Esophagus (tissue), 2 donors: ENCODE data around the gene CARD10. TPM values are rescaled to one million over a fixed set of nuclear protein-coding genes. Genes with fewer than 3 reads are reported as not detected.
"Not testable (repeated sequence)": the region's sequence is repeated elsewhere in the genome, so short reads cannot be mapped to it uniquely, and the experiment has no call there.

Source experiments
- H3K27ac ChIP-seq, 2 donors: one replicate each; pipeline ENCODE4 v1.5.1; 2013; ENCODE audit warnings: low read depth in 2 of 2, mild to moderate bottlenecking in 2 of 2, inconsistent platforms in 1 of 2, low read length in 1 of 2, moderate library complexity in 1 of 2
- H3K27me3 ChIP-seq, 2 donors: one replicate each; pipeline ENCODE4 v1.6.1; 2013; ENCODE audit warnings: low read length in 2 of 2, control low read depth in 1 of 2, mild to moderate bottlenecking in 1 of 2; ENCODE audit not compliant: insufficient read depth in 2 of 2, control insufficient read depth in 1 of 2
- H3K36me3 ChIP-seq, 2 donors: one replicate each; pipeline ENCODE4 v1.6.1; 2013; ENCODE audit warnings: low read length in 1 of 2; ENCODE audit not compliant: control insufficient read depth in 2 of 2, insufficient read depth in 2 of 2
- H3K4me1 ChIP-seq, 2 donors: one replicate each; pipeline ENCODE4 v1.6.1; 2013; ENCODE audit warnings: low read length in 1 of 2; ENCODE audit not compliant: control insufficient read depth in 2 of 2, insufficient read depth in 2 of 2
- H3K4me3 ChIP-seq, 2 donors: one replicate each; pipeline ENCODE4 v1.5.1; 2013; ENCODE audit warnings: low read length in 2 of 2, mild to moderate bottlenecking in 2 of 2, low read depth in 1 of 2, moderate library complexity in 1 of 2
- H3K9me3 ChIP-seq, 2 donors: one replicate each; pipeline ENCODE4 v1.6.1; 2013; ENCODE audit warnings: mild to moderate bottlenecking in 2 of 2, low read depth in 1 of 2, low read length in 1 of 2, moderate library complexity in 1 of 2; ENCODE audit not compliant: control insufficient read depth in 2 of 2, insufficient read depth in 1 of 2
- WGBS, 2 donors: extraction: QIAGEN DNeasy Blood & Tissue Kit; methylation state at CpG; one replicate each; pipeline ENCODE4 v1.1.7; 2013; 5-methylcytosine and 5-hydroxymethylcytosine counted together
- polyA plus RNA-seq, 2 donors: library from polyadenylated mRNA; stranded (reverse); fragments of 200-250 nt; gene quantifications; one replicate each; pipeline ENCODE4 v1.2.3, GENCODE V29; 2013
- donor health status: healthy with polysubstance abuse.
- donor health status: Bipolar disorder and iron deficiency.

Gene CARD10
- polyA plus RNA-seq, 2 donors, result 13.0 to 13.1 TPM

DNA sequence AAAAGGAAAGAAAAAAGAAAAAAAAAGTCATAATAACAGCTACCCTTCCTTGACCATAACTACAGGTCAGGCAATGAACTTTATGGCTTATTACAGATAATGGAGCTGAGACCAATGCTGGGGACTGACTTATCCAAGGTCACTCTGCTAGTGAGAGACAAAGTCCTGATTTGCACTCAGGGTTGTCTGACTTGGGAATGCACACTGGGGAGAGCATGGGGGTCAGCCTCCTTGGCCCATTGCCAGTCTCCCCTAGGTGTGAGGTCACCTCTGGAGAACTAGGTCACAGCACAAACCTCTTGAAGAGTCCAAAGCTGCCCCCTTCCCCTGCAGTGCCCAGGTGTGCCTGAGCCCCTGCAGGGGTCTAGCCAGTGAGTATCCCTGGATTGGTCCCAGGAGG lies 35.8 kb upstream of the CARD10 start:
- Histone ChIP-seq H3K9me3 (no peaks in the 10 kb centered on the region), H3K27ac (no peak overlapping the region), H3K27me3 (no peaks in the 10 kb centered on the region), H3K36me3 (no peaks in the 10 kb centered on the region), H3K4me3 (no peak overlapping the region), H3K4me1 (peaks cover 6 to 9% of the 10 kb centered on the region in 2 donors)

DNA sequence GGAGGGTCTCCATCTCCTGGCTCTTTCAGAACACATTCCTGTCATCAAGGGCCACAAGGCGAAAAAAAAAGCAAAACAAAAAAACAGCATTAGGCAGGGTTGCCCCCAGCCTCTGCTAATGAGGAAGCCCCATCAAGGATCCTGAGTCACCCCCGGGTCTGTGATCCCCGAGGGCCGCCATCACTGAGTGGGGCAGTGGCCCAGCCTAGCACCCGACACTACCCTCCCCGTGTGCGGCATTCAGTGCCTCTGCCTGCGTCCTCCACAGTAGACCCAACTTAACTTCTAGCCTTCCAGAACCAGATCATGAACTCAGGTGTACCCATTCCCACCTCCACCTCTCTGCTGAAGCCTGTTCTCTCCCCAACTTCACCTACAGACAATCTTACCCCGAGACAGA lies 34.5 kb upstream of the CARD10 start:
- 96% methylated on average over 9 of the region's 9 CpGs for WGBS, 2 donors
- H3K4me1 ChIP-seq, result peaks cover 6 to 9% of the 10 kb centered on the region in 2 donors
- H3K27me3 ChIP-seq, result no peaks in the 10 kb centered on the region
- no peaks in the 10 kb centered on the region for H3K36me3 ChIP-seq
- H3K27ac ChIP-seq, result no peak overlapping the region
- no peaks in the 10 kb centered on the region for H3K9me3 ChIP-seq
- no peak overlapping the region for H3K4me3 ChIP-seq

DNA sequence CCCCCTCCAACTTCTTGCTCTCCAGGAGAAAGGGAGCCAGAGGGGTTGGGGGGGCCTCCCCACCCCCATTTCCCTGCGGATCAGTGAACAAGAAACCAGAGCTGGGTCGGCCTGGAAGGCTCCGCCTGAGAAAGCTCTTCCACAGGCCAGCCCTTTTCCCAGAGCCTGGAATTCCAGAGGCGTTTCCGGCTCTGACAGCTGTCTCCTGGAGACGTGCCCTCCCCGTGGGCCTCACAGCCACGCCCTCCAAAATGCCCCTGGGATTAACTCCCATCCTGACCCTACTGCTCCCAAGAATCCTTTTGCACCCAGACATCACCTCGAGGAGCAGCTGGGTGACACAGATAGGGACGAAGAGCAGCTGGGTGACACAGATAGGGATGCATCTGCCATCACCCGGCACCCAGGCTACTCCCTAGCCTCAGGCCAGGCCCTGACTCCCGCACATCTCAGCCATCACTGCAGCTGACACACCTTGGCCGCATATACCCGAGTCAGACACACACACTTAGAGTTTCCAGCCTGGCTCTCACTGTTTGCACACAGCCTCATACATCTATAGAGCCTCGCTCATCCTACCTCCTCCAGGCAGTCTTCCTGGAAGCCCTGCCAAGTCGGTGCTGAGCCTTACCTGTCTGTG lies 33.4 kb upstream of the CARD10 start:
- Histone ChIP-seq H3K36me3 (no peaks in the 10 kb centered on the region), H3K9me3 (no peaks in the 10 kb centered on the region), H3K27me3 (no peaks in the 10 kb centered on the region), H3K4me3 (no peak overlapping the region), H3K4me1 (peaks cover 6 to 9% of the 10 kb centered on the region in 2 donors), H3K27ac (peak overlapping the region in 1 of 2 donors; percentile 47)
- 28 to 35% methylated on average over 16 of the region's 16 CpGs for WGBS, 2 donors

DNA sequence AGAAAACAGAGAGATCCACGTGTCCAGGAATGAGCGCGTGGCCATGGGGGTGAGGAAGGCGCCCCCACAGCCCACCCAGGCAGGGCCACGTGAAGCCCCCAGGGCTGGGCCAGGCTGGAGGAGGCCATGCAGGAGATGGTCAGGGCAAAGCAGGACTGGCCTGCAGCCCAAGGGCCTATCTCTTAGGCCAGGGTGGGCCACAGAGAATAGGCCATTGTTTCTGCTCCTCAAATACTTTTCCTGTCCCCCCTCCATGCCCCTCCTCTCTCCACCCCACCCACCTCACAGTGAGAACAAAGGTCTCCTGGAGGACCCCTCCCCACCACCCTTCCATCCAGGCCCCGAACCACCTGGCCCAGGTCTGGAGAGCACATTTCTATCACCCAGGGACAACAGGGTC lies 32.8 kb upstream of the CARD10 start:
- peaks cover 9 to 10% of the 10 kb centered on the region in 2 donors for H3K4me1 ChIP-seq
- no peaks in the 10 kb centered on the region for H3K36me3 ChIP-seq
- no peak overlapping the region for H3K4me3 ChIP-seq
- 72 to 80% methylated on average over 5 to 6 of the region's 6 CpGs for WGBS, 2 donors
- H3K9me3 ChIP-seq, result no peaks in the 10 kb centered on the region
- H3K27ac ChIP-seq, result peak overlapping the region in 1 of 2 donors; percentile 47
- H3K27me3 ChIP-seq, result no peaks in the 10 kb centered on the region

DNA sequence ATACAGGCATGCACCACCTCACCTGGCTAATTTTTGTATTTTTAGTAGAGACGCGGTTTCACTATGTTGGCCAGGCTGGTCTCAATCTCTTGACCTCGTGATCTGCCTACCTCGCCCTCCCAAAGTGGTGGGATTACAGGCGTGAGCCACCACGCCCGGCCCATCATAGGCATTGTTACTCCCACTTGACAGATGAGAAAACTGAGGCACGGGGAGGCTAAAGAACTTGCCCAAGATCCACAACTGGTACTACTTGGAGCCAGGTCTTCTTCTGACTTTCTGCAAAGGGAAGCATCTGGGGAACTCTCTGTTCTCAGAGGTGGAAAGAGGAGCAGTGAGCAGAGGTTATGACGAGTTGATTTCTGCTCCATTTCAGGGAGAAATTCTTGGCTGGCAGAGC lies 31.7 kb upstream of the CARD10 start:
- WGBS, 2 donors, result 87 to 89% methylated on average over 9 of the region's 9 CpGs
- H3K4me1 ChIP-seq, result not testable (repeated sequence)

DNA sequence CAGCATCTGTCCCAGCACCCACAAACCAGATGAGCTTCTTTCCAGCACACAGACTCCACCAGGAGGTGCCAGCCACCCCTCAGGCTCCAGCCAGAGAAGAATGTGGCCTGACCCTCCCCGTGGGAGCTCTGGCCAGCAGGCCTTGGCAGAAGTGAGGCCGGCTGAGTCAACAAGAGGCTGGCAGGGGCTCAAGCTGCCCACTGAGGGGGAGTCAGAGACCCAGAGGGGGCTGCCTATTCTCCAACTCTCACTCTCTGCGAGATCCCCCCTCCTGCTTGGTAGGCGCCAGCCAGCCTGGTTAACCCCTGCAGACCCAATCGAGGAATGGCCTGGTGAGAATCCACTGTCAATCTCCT lies 30.5 kb upstream of the CARD10 start:
- Histone ChIP-seq H3K36me3 (no peaks in the 10 kb centered on the region), H3K4me1 (peaks cover 9 to 12% of the 10 kb centered on the region in 2 donors), H3K27me3 (no peaks in the 10 kb centered on the region), H3K9me3 (no peaks in the 10 kb centered on the region), H3K4me3 (no peak overlapping the region), H3K27ac (peak overlapping the region in 1 of 2 donors; percentile 29)
- 41 to 44% methylated on average over 5 of the region's 5 CpGs for WGBS, 2 donors

More for the DNA sequence above, 31.7 kb upstream of the CARD10 start:
- not testable (repeated sequence) for H3K27ac ChIP-seq, H3K27me3 ChIP-seq, H3K4me3 ChIP-seq, H3K9me3 ChIP-seq, H3K36me3 ChIP-seq

DNA sequence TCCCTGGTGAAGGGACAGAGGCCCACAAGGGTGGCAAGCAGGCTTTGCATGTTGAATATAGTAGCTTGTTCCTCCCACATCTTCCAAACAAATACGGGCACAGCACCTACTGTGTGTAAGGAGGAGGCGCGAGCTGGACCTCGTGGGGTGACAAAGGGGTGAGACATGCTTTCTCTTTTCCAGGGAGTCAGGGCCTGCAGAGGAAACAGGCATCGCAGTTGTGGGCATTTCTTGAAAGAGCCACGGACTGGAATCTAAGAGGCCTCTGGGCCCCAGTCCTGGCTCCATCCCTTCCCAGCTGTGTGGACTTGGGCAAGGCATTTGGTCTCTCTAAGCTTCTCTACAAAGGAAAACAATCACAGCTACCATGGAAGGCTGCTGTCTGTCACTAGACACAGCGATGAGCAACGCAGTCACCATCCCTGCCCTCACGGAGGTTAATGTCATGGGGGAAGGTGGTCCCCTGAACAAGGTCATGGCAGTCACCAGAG lies 28.1 kb upstream of the CARD10 start:
- Histone ChIP-seq H3K4me1 (peaks cover 8 to 12% of the 10 kb centered on the region in 2 donors), H3K27me3 (no peaks in the 10 kb centered on the region), H3K27ac (peak overlapping the region; percentile 87 to 91), H3K4me3 (no peak overlapping the region), H3K36me3 (no peaks in the 10 kb centered on the region), H3K9me3 (no peaks in the 10 kb centered on the region)
- 46% methylated on average over 9 of the region's 9 CpGs for WGBS, 2 donors

DNA sequence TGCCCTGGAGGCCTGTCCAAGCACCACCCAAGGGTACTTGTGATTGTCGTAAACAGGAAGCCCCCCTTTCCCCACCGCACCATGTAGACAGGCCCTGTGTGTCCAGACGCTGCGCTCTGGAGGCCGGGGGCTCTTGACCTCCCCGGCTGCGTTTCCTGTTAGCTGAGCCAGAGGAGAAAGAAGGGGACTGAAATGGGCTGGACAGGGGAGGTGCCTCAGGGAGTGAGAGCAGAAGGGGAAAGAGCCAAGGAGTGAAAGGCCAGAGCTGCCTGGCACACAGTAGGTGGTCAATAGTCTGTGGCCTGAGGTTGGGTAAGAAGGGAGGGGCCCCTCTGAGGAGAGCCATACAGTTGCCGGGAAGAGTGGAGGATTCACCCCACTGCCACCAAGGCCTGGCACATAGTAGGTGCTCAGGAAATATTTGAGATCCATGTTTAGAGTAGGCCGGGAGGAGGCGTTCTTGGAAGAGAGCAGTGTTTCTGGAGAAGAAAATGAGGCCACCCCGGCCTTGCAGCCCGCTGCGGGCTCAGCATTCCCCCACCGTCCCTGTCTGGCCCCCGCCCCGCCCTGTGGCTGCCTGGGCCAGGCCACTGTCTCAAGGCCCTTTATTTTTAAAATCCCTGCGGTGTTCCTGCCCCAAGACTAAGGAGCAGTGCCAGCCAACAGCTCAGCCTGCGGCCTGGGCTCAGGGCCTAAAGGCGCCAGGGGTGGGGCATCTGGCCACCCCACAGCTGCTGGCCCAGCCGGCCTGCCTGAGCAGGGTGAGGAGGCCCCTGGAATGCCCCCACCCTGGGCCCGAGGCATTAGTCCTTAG lies 27.4 kb upstream of the CARD10 start:
- H3K27ac ChIP-seq, result peak overlapping the region; percentile 87 to 91
- H3K27me3 ChIP-seq, result no peaks in the 10 kb centered on the region
- H3K4me3 ChIP-seq, result no peak overlapping the region
- no peaks in the 10 kb centered on the region for H3K36me3 ChIP-seq
- 34 to 42% methylated on average over 21 of the region's 21 CpGs for WGBS, 2 donors
- H3K4me1 ChIP-seq, result peaks cover 6 to 14% of the 10 kb centered on the region in 2 donors
- H3K9me3 ChIP-seq, result no peaks in the 10 kb centered on the region

DNA sequence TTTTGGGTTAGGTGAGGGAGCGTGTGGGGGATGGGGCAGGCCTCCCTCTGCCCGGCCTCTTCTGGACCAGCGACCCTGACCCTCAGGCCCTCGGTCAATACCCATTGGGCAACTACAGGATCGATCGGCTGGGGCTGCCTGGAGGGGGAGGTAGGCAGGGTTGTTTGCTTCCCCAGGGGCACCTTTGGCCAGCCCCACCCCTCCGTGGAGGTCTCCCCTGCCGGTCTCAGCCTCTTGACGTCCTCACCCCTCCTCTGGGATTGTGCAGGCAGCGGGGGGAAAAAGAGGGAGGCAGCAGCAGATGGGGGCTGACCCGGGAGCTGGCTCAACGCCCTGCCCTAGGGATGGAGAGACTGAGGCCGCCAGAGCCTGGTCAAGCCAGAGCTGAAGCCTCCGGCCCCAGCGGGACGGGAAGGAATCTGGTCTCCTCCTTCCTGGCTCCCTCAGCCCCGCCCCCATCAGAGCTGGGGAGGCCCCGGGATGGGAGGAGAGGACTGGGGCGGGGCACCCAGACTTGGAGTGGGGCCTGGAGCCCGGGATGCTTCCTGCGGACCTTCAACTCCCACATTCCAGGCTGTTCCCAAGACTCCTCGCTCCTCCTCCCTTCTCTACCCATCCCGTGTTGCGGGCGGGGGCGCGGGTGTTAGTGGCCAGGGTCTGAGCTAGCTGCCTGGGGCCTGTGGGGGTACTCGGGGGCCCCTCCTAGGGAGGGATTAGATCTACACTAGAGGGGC lies 26.7 kb upstream of the CARD10 start:
- no peaks in the 10 kb centered on the region for H3K27me3 ChIP-seq
- 9 to 11% methylated on average over 28 of the region's 28 CpGs for WGBS, 2 donors
- no peaks in the 10 kb centered on the region for H3K36me3 ChIP-seq
- peaks cover 6 to 16% of the 10 kb centered on the region in 2 donors for H3K4me1 ChIP-seq
- H3K4me3 ChIP-seq, result peak overlapping the region; percentile 16 to 36
- H3K27ac ChIP-seq, result peak overlapping the region; percentile 87 to 91
- no peaks in the 10 kb centered on the region for H3K9me3 ChIP-seq
